Neural cell (in vitro differentiated cells): ENCODE data around the gene SACM1L. TPM values are rescaled to one million over a fixed set of nuclear protein-coding genes. Genes with fewer than 3 reads are reported as not detected.

Experiments used
- H2AFZ ChIP-seq: fragments of 200-600, 300-800 bp; sonication (generic), shearing (Covaris generic); 2 replicates; pipeline ENCODE4 v1.6.0; 2014; ENCODE audit warnings: low read depth, mild to moderate bottlenecking, antibody characterized with exemption, low read length, moderate library complexity
- H3F3A ChIP-seq: fragments of 200-600 bp; shearing (Covaris generic); 2 replicates; pipeline ENCODE4 v1.6.1; 2016; ENCODE audit warnings: mild to moderate bottlenecking, moderate library complexity, mixed read lengths, antibody characterized with exemption, low read length; ENCODE audit not compliant: insufficient read depth, poor library complexity, severe bottlenecking
- H3K27ac ChIP-seq: fragments of 200-600, 300-800 bp; sonication (generic), shearing (Covaris generic); 2 replicates; pipeline ENCODE4 v1.5.1; 2014; ENCODE audit warnings: mild to moderate bottlenecking, low read length, moderate library complexity
- H3K27me3 ChIP-seq: fragments of 300-800, 200-600 bp; sonication (generic), shearing (Covaris generic); 2 replicates; pipeline ENCODE4 v1.6.0; 2014; ENCODE audit warnings: mild to moderate bottlenecking, low read depth, low read length, moderate library complexity; ENCODE audit not compliant: insufficient read depth
- H3K36me3 ChIP-seq: fragments of 300-800, 200-600 bp; sonication (generic), shearing (Covaris generic); 2 replicates; pipeline ENCODE4 v1.5.1; 2014; ENCODE audit warnings: mild to moderate bottlenecking, antibody characterized with exemption, low read length, moderate library complexity; ENCODE audit not compliant: insufficient read depth
- H3K4me2 ChIP-seq: fragments of 300-800, 200-600 bp; sonication (generic), shearing (Covaris generic); 2 replicates; pipeline ENCODE4 v1.6.0; 2014; ENCODE audit warnings: mild to moderate bottlenecking, low read length
- H3K4me3 ChIP-seq: fragments of 300-800, 200-600 bp; sonication (generic), shearing (Covaris generic); 2 replicates; pipeline ENCODE4 v1.5.1; 2014; ENCODE audit warnings: mild to moderate bottlenecking, low read length, moderate library complexity
- H3K79me2 ChIP-seq: fragments of 200-600 bp; shearing (Covaris generic); replicated peaks from 2 replicates; pipeline ENCODE4 v1.6.0; 2014; ENCODE audit warnings: mild to moderate bottlenecking, low read length, moderate library complexity; ENCODE audit not compliant: insufficient read depth
- H3K9ac ChIP-seq: fragments of 300-800, 200-600 bp; sonication (generic), shearing (Covaris generic); 2 replicates; pipeline ENCODE4 v1.6.1; 2016; ENCODE audit warnings: mild to moderate bottlenecking, low read length, mixed read lengths
- H3K9me2 ChIP-seq: fragments of 200-600 bp; shearing (Covaris generic); 2 replicates; pipeline ENCODE4 v1.6.1; 2016; ENCODE audit warnings: mild to moderate bottlenecking, low read length, mixed read lengths; ENCODE audit not compliant: insufficient read depth
- H3K9me3 ChIP-seq: fragments of 200-600, 300-800 bp; sonication (generic), shearing (Covaris generic); 2 replicates; pipeline ENCODE4 v1.6.1; 2016; ENCODE audit warnings: mild to moderate bottlenecking, mixed run types, low read length, moderate library complexity, mixed read lengths
- H4K20me1 ChIP-seq: fragments of 200-600 bp; shearing (Covaris generic); 2 replicates; pipeline ENCODE4 v1.6.1; 2016; ENCODE audit warnings: mild to moderate bottlenecking, mixed run types; ENCODE audit not compliant: insufficient read depth
- EP300 ChIP-seq: fragments of 450-650 bp; conservative IDR thresholded peaks from 2 replicates; pipeline ENCODE4 v1.6.1; 2014; ENCODE audit warnings: antibody characterized with exemption, mild to moderate bottlenecking, moderate library complexity; ENCODE audit not compliant: poor library complexity, severe bottlenecking
- EZH2 ChIP-seq: fragments of 200-600, 300-800 bp; shearing (Covaris generic), sonication (generic); IDR thresholded peaks from 2 replicates; pipeline ENCODE4 v1.6.1; 2014; ENCODE audit warnings: antibody characterized with exemption, low read length, borderline replicate concordance, mild to moderate bottlenecking; ENCODE audit not compliant: insufficient read depth, poor library complexity, severe bottlenecking
- MXI1 ChIP-seq: fragments of 450-650 bp; conservative IDR thresholded peaks from 2 replicates; pipeline ENCODE4 v1.6.1; 2014; ENCODE audit warnings: antibody characterized with exemption, mild to moderate bottlenecking; ENCODE audit not compliant: poor library complexity, severe bottlenecking
- POLR2AphosphoS5 ChIP-seq: IDR thresholded peaks from 2 replicates; pipeline ENCODE4 v1.6.1; 2012
- RAD21 ChIP-seq: fragments of 450-650 bp; conservative IDR thresholded peaks from 2 replicates; pipeline ENCODE4 v1.6.1; 2014; ENCODE audit warnings: antibody characterized with exemption, mild to moderate bottlenecking, moderate library complexity
- SMC3 ChIP-seq: fragments of 450-650 bp; conservative IDR thresholded peaks from 2 replicates; pipeline ENCODE4 v1.6.1; 2014; ENCODE audit warnings: antibody characterized with exemption, mild to moderate bottlenecking, moderate library complexity; ENCODE audit not compliant: poor library complexity
- TAF1 ChIP-seq: IDR thresholded peaks from 2 replicates; pipeline ENCODE4 v1.6.1; 2012; ENCODE audit warnings: low read depth
- polyA plus RNA-seq: library from polyadenylated mRNA; depleted of rRNA; stranded (reverse); fragments of >200 nt; gene quantifications from 2 replicates; pipeline ENCODE4 v1.2.3, GENCODE V29; 2014
- TF ChIP-seq, protein P1 (sequence below): IDR thresholded peaks from 2 replicates; pipeline ENCODE4 v1.6.1; 2012; ENCODE audit warnings: borderline replicate concordance
- TF ChIP-seq, protein P2 (sequence below): fragments of 450-650 bp; IDR thresholded peaks from 2 replicates; pipeline ENCODE4 v1.5.1; 2014; ENCODE audit warnings: antibody characterized with exemption, mild to moderate bottlenecking, moderate library complexity; ENCODE audit not compliant: poor library complexity, severe bottlenecking

The SACM1L gene
- polyA plus RNA-seq, 1 donor from 2014 or later = 66.2 TPM

DNA sequence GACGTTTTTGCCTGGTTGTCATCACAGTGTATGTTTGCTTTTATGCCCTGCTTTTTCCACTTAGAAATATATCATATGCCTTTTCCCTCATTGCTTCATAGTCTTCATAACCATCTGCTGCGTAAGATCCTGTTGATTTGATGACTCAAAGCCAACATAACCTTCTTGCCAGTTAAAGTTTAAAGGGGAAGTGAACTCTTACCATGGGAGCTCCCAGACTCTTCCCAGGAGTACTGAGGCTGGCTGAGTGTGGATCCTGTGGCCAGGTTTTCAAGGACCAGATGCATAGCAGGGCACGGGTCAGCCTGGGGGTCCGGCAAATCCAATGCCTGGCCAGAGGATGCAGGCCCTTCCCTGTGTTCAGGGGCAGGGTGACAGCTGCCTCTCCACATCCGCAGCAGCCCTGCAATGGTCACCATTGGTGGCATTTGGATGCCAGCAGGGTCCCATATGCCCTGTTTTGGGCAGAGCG, 42.0 kb upstream of the SACM1L start:
- Histone ChIP-seq H3F3A (no peaks in the 10 kb centered on the region), H3K9me3 (no peaks in the 10 kb centered on the region), H4K20me1 (no peaks in the 10 kb centered on the region), H3K36me3 (no peaks in the 10 kb centered on the region), H2AFZ (no peak overlapping the region), H3K4me2 (no peak overlapping the region), H3K79me2 (no peaks in the 10 kb centered on the region), H3K9ac (no peak overlapping the region), H3K27ac (no peak overlapping the region), H3K27me3 (no peaks in the 10 kb centered on the region), H3K9me2 (no peaks in the 10 kb centered on the region), H3K4me3 (no peak overlapping the region)
- TF ChIP-seq RAD21 (no peak), MXI1 (no peak), POLR2AphosphoS5 (no peak), EP300 (no peak), TAF1 (no peak), EZH2 (no peak), SMC3 (no peak)
- TF ChIP-seq, protein P1, sequence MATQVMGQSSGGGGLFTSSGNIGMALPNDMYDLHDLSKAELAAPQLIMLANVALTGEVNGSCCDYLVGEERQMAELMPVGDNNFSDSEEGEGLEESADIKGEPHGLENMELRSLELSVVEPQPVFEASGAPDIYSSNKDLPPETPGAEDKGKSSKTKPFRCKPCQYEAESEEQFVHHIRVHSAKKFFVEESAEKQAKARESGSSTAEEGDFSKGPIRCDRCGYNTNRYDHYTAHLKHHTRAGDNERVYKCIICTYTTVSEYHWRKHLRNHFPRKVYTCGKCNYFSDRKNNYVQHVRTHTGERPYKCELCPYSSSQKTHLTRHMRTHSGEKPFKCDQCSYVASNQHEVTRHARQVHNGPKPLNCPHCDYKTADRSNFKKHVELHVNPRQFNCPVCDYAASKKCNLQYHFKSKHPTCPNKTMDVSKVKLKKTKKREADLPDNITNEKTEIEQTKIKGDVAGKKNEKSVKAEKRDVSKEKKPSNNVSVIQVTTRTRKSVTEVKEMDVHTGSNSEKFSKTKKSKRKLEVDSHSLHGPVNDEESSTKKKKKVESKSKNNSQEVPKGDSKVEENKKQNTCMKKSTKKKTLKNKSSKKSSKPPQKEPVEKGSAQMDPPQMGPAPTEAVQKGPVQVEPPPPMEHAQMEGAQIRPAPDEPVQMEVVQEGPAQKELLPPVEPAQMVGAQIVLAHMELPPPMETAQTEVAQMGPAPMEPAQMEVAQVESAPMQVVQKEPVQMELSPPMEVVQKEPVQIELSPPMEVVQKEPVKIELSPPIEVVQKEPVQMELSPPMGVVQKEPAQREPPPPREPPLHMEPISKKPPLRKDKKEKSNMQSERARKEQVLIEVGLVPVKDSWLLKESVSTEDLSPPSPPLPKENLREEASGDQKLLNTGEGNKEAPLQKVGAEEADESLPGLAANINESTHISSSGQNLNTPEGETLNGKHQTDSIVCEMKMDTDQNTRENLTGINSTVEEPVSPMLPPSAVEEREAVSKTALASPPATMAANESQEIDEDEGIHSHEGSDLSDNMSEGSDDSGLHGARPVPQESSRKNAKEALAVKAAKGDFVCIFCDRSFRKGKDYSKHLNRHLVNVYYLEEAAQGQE = no peak
- TF ChIP-seq, protein P2, sequence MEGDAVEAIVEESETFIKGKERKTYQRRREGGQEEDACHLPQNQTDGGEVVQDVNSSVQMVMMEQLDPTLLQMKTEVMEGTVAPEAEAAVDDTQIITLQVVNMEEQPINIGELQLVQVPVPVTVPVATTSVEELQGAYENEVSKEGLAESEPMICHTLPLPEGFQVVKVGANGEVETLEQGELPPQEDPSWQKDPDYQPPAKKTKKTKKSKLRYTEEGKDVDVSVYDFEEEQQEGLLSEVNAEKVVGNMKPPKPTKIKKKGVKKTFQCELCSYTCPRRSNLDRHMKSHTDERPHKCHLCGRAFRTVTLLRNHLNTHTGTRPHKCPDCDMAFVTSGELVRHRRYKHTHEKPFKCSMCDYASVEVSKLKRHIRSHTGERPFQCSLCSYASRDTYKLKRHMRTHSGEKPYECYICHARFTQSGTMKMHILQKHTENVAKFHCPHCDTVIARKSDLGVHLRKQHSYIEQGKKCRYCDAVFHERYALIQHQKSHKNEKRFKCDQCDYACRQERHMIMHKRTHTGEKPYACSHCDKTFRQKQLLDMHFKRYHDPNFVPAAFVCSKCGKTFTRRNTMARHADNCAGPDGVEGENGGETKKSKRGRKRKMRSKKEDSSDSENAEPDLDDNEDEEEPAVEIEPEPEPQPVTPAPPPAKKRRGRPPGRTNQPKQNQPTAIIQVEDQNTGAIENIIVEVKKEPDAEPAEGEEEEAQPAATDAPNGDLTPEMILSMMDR = no peak

DNA sequence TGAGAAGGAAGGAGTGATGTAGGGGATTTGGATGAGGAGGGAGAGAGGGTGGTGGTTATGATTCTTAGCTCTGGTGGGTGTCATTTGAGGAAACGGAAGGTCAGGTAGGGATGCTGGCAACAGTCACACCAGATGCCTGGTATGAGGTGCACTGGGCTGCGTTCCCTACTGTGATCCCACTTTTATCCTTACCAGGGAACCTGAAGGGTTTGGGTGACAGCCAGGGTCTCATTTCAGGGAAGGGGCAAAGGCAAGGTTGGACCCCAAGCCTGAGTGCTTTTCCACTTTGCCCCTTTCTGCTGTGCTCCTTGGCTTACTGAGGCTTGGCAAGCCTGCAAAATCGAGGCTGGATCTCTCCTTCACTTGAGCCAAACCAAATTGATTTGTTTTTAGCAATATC, 36.0 kb upstream of the SACM1L start:
- no peaks in the 10 kb centered on the region for H3K36me3 ChIP-seq
- no peaks in the 10 kb centered on the region for H3K79me2 ChIP-seq
- no peaks in the 10 kb centered on the region for H3F3A ChIP-seq
- TF ChIP-seq EP300 (no peak), EZH2 (no peak), TAF1 (no peak), MXI1 (no peak), RAD21 (no peak), SMC3 (no peak), POLR2AphosphoS5 (no peak)
- TF ChIP-seq, protein P2 = no peak
- TF ChIP-seq, protein P1 = no peak
- H3K27ac ChIP-seq = no peak overlapping the region
- H3K27me3 ChIP-seq = no peaks in the 10 kb centered on the region
- H4K20me1 ChIP-seq = no peaks in the 10 kb centered on the region
- no peak overlapping the region for H3K4me2 ChIP-seq
- no peak overlapping the region for H2AFZ ChIP-seq
- H3K9me2 ChIP-seq = no peaks in the 10 kb centered on the region
- no peak overlapping the region for H3K9ac ChIP-seq
- H3K4me3 ChIP-seq = no peak overlapping the region
- H3K9me3 ChIP-seq = no peaks in the 10 kb centered on the region
